ENCODE data around the gene MGAT5.

MGAT5 gene

GRCh38 chr2:134362740-134363139, 108.9 kb downstream of the MGAT5 start:
- DNase-seq (ENCODE audit: low spot score) = no peak

DNA sequence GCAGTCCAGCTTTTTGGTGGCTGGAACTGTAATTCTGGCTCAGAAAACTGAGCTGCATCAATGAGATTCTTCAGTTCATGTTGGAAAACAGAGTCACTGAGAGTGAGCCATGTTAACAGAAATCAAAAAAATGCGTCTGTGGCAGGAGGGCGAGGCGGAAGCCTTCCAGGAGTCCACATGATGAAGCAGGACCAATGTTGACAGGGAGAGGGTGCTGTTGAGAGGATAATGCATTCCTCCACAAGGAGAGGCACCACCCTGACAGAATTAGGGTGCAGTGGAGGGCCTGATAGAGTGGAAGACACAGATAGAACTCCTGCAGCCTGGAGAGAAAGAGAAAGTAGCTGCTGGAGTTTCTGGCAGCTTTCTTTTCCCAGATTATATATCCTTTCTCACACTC, 111.5 kb downstream of the MGAT5 start:
- DNase-seq (ENCODE audit: low spot score) = no peak

- DNase-seq (ENCODE audit: low spot score) = no peak
Measured at GRCh38 chr2:134366359-134366758, 112.5 kb downstream of the MGAT5 start.

- no peak for DNase-seq (ENCODE audit: low spot score)
Measured at GRCh38 chr2:134367213-134367612, 113.3 kb downstream of the MGAT5 start.

GRCh38 chr2:134368009-134368817, 114.3 kb downstream of the MGAT5 start:
- no peak for DNase-seq (ENCODE audit: low spot score)

GRCh38 chr2:134369220-134369902, 115.5 kb downstream of the MGAT5 start:
- no peak for DNase-seq (ENCODE audit: low spot score)

- DNase-seq (ENCODE audit: low spot score) = no peak
Measured at GRCh38 chr2:134370655-134371445, 117.0 kb downstream of the MGAT5 start.

DNA sequence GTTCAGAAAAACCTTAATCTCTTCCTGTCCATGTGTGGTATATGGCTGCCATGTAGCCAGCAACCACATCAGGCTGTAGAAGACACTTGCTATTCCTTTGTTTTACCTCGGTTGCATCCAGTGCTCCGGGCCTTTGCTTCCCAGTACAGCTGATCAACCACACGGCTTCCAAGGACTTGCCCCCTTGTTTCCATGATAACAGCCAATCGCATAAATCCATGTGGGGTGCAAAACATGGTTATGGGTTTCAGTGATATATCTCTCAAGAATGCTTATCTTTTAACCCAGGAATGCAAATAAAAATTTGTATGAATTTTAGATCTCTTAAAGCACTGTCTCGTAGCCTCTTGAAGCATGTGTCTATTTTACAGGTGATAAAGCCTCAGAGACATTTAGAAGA, 118.3 kb downstream of the MGAT5 start:
- DNase-seq (ENCODE audit: low spot score) = peak; percentile 34

DNA sequence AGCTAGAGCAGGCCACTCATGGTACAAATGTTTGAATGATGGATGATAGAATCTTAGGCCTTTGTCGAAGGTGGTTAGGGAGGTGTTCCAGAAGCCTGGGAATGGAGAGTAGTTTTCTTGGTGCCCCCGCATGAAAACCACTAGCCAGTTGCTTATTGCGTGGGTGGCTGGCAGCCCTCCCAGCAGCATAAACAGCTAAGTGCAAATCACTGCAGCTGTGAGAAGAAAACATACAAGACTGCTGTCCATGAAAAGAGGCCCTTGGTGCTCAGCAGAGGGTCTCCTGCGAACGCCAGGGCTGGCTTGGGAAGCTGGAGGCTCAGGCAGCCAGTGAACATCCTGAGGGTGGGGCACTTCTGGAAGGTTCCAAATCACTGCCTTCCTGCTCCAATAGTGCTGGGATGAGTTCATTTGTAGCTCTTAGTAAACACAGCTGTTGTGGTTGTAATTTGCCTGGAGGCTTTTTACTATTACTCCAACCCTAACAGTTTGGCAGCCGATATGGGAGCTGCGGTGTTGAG, 118.8 kb downstream of the MGAT5 start:
- no peak for DNase-seq (ENCODE audit: low spot score)

- peak; percentile 71 for DNase-seq (ENCODE audit: low spot score)
Measured at GRCh38 chr2:134375935-134376334, 122.1 kb downstream of the MGAT5 start.

- DNase-seq (ENCODE audit: low spot score) = no peak
Measured at GRCh38 chr2:134377730-134378129, 123.9 kb downstream of the MGAT5 start.

GRCh38 chr2:134379293-134379692, 125.4 kb downstream of the MGAT5 start:
- DNase-seq (ENCODE audit: low spot score) = no peak

GRCh38 chr2:134379722-134380121, 125.8 kb downstream of the MGAT5 start:
- no peak for DNase-seq (ENCODE audit: low spot score)

GRCh38 chr2:134381141-134381540, 127.3 kb downstream of the MGAT5 start:
- no peak for DNase-seq (ENCODE audit: low spot score)

- DNase-seq (ENCODE audit: low spot score) = no peak
Measured at GRCh38 chr2:134384131-134384530, 130.3 kb downstream of the MGAT5 start.

DNA sequence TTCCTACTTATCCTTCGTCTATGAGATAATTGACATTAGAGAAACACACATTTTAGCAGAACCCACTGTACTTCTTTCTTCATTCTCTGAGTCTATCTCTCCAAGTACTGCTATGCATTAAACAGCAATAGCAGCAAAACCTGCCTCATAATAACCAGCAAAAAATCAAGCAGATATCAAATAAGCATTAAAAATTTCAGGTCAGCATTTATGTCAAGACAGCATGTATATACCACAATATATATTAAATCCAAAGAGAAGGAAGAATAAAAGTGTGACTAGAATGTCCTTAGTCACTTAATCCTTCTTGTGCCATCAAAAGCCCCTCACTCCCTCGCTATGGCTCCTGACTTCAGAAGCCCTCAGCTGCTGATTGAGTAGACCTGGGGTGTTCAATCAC, 131.3 kb downstream of the MGAT5 start:
- DNase-seq (ENCODE audit: low spot score) = no peak

DNA sequence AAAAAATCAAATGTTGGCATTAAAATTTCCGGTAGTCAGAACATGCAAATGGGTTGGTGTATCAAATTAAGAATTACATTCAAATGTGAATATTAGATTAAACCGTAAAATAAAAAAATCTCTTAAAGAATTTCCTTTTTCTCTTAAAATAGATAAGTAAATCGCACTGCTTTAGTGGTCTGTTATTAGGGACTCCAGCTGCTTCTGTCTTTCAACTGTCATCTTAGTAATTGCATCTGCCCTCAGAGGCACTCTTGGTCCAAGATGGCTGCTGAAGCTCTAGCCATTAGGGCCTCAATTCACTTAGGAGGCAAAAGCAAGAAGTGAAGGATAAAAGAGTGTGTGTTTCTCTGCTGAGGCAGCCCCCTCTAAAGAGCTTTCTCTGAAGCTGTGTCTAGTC, 132.4 kb downstream of the MGAT5 start:
- DNase-seq (ENCODE audit: low spot score) = no peak

GRCh38 chr2:134389381-134389780, 135.5 kb downstream of the MGAT5 start:
- DNase-seq (ENCODE audit: low spot score) = no peak

DNA sequence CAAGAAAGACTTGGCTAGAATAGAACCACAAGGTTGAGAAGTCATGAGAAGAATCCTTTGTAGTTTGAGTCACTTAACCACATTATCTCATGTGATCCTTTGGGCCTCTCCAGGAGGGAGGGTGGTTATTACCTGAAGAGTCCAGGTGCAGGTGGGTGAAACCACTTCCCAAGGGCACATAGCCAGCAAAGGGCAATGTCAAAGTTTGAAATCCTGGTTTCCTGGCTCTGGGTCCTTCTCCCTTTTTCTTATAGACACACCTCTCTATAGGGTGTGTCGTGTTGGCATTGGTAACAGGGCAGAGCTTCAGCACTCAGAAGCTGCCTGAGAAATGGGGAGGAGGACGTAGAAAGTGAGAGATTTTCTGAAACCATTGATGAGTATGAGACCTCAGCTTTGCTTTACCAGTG, 137.9 kb downstream of the MGAT5 start:
- DNase-seq (ENCODE audit: low spot score) = no peak

GRCh38 chr2:134392442-134393074, 138.7 kb downstream of the MGAT5 start:
- DNase-seq (ENCODE audit: low spot score) = no peak

GRCh38 chr2:134393075-134393461, 139.2 kb downstream of the MGAT5 start:
- no peak for DNase-seq (ENCODE audit: low spot score)

- no peak for DNase-seq (ENCODE audit: low spot score)
Measured at GRCh38 chr2:134395779-134396178, 141.9 kb downstream of the MGAT5 start.

Data from hepatic stellate cell (primary cell).